PFSK-1 (cell line): Measurements from ENCODE around the gene SCNN1B.

ENCODE experiments used
- FOXP2 ChIP-seq: optimal IDR thresholded peaks from 2 replicates; pipeline ENCODE3; 2011; ENCODE audit warnings: borderline replicate concordance, control low read depth, inconsistent platforms; ENCODE audit not compliant: insufficient read depth; ENCODE audit errors: extremely low read length, extremely low read depth
- POLR2AphosphoS5 ChIP-seq: IDR thresholded peaks from 2 replicates; pipeline ENCODE4 v1.6.1; 2012; ENCODE audit warnings: low read depth, mild to moderate bottlenecking, control low read depth, low read length, moderate library complexity
- SIN3A ChIP-seq: IDR thresholded peaks from 2 replicates; pipeline ENCODE4 v1.6.1; 2012; ENCODE audit warnings: mild to moderate bottlenecking, low read length, moderate library complexity, borderline replicate concordance; ENCODE audit not compliant: insufficient read depth
- TAF1 ChIP-seq: IDR thresholded peaks from 2 replicates; pipeline ENCODE4 v1.6.1; 2012; ENCODE audit warnings: low read length, control low read depth, borderline replicate concordance; ENCODE audit not compliant: insufficient read depth
- TF ChIP-seq, protein P1 (sequence below), 2 experiments: IDR thresholded peaks; 2 replicates each; pipeline versions ENCODE4 v1.6.1 to v1.8.0; 2011 to 2012; ENCODE audit warnings: low read depth in 2 of 2, low read length in 2 of 2, control low read depth in 1 of 2, inconsistent platforms in 1 of 2, mild to moderate bottlenecking in 1 of 2, moderate library complexity in 1 of 2; ENCODE audit not compliant: insufficient read depth in 1 of 2

DNA sequence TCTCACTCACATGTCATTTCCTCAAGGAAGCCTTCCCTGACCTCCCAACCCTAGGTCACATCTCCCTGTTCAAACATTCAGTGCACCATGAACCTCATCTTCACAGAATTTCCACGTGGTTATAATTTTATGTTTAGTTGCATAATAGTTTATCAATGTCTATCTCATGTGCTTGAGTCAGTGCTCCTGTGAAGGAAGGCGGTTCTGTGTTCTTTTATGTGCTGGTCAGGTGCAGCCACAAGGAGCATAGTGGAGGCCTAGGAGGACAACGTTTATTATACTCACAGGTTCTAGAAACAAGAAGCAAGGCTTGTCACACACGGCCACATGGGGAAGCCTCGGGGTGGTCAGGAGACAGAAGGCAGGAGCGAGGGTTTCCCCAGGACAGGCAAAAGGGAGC, 34.5 kb upstream of the SCNN1B start:
- TF ChIP-seq TAF1, result no peak
- TF ChIP-seq POLR2AphosphoS5, result no peak
- TF ChIP-seq, protein P1, sequence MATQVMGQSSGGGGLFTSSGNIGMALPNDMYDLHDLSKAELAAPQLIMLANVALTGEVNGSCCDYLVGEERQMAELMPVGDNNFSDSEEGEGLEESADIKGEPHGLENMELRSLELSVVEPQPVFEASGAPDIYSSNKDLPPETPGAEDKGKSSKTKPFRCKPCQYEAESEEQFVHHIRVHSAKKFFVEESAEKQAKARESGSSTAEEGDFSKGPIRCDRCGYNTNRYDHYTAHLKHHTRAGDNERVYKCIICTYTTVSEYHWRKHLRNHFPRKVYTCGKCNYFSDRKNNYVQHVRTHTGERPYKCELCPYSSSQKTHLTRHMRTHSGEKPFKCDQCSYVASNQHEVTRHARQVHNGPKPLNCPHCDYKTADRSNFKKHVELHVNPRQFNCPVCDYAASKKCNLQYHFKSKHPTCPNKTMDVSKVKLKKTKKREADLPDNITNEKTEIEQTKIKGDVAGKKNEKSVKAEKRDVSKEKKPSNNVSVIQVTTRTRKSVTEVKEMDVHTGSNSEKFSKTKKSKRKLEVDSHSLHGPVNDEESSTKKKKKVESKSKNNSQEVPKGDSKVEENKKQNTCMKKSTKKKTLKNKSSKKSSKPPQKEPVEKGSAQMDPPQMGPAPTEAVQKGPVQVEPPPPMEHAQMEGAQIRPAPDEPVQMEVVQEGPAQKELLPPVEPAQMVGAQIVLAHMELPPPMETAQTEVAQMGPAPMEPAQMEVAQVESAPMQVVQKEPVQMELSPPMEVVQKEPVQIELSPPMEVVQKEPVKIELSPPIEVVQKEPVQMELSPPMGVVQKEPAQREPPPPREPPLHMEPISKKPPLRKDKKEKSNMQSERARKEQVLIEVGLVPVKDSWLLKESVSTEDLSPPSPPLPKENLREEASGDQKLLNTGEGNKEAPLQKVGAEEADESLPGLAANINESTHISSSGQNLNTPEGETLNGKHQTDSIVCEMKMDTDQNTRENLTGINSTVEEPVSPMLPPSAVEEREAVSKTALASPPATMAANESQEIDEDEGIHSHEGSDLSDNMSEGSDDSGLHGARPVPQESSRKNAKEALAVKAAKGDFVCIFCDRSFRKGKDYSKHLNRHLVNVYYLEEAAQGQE (IDR thresholded peaks at IDR 0.05; ENCODE audit: insufficient read depth in 1 of 2, low read depth in 2 of 2, low read length in 2 of 2), result no peak
- TF ChIP-seq SIN3A, result no peak
- no peak for TF ChIP-seq FOXP2
